GM18508 (cell line): ENCODE data around the gene SNN.

Experiments
- ATAC-seq: cut with Tn5 transposase; IDR thresholded peaks from one replicate; pipeline ENCODE4 v1.9.1; 2021; ENCODE audit warnings: moderate number of reproducible peaks; ENCODE audit not compliant: insufficient read depth, unreplicated experiment

Gene SNN

GRCh38 chr16:11726008-11726407 is 57.8 kb downstream of the SNN start:
- ATAC-seq = no peak

- no peak for ATAC-seq
These were observed 59.7 kb downstream of the SNN start for GRCh38 chr16:11727796-11728543.
